NCI-H1417 (cell line): ENCODE results near the gene POU5F2.

Source experiments
- DNase-seq, 3 experiments: peaks; one replicate each; lab custom pipeline; 2025; lab: John Stamatoyannopoulos, UW

The POU5F2 gene, protein sequence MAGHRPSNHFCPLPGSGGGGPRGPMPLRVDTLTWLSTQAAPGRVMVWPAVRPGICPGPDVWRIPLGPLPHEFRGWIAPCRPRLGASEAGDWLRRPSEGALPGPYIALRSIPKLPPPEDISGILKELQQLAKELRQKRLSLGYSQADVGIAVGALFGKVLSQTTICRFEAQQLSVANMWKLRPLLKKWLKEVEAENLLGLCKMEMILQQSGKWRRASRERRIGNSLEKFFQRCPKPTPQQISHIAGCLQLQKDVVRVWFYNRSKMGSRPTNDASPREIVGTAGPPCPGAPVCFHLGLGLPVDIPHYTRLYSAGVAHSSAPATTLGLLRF

DNA sequence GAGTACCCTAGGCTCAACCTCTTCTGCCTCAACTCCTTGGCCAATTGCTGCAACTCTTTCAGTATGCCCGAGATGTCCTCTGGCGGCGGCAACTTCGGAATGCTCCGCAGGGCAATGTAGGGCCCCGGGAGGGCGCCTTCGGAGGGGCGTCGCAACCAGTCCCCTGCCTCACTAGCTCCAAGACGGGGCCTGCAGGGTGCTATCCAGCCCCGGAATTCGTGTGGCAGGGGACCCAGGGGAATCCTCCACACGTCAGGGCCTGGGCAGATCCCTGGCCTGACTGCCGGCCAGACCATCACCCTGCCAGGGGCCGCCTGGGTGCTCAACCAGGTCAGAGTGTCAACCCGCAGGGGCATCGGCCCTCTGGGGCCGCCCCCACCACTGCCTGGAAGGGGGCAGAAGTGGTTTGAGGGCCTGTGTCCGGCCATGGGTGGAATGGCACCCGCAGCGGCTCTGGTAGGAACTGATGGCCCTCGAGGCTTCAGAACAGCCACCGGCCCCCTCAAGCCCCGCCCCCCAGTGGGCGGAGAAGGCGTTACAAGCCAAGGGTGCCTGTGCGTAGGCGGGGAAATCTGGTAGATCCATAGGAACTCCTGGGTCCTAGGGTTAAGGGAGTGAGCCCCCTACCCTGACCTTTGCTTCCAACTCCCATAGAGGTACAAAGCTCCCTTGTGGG, at the start of gene POU5F2:
Gene POU5F2, minus strand, starts transcription at position 465 of the 676 bp plus-strand sequence. Its CDS starts 37 bp downstream, at position 428.
- no peak for DNase-seq

DNA sequence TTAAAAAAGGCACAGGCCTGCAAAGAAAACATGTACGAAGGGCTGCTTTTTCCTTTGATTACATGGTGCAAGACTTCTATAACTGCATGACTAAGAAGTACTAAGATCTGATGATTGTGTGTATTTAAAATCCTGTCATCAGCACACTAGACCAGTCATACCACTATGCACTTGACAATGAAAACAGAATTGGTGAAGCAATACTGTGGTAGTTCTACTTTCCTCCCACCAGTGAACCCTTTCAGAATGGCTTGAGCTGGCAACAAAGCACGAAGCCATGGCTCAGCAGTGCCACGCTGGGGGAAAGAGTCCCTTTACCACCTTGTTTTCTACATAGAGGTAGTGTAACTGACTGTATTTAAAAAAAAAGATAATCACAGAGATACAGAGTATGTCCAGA, 49.0 kb upstream of the POU5F2 start:
- no peak for DNase-seq

DNA sequence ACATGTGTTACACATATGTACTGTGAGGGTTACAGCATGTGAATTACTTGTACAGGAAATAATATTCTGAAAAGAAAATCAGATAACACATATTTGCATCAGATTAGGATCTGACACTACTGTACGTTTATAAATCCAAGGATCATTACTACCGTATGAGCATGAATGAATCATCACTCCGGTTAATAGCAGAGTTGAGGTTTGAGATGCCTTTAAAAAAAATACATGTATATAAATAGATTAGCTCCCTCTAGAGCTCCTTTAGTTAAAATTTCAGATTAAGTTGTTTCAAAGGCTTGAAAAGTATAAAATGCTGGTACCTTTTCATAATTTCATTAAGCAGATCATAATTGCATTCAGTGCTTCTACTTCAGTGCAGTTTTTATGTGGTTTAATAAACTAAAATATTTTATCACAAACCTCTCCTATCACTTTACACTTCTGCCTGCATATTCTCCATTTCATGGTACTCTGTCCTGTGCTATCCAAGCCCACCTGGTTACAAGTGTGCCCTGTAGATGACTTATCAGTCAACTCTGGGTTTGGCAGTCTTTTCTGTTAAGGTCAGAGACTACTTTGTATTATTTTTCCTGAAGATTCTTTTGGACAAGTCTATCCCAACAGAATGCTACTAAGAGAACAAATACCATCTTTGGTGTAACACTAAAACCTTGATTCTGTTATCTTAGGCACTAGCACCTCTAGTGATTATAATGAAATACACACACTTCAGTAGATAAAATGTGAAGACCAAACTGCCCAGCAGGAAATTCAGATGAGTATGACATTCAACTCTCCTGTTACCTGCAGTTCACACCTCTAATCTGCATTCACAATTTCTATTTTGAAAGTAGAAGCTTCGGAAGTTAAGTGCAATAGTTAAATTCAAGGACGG, 48.0 kb upstream of the POU5F2 start:
- DNase-seq: peak in 1 of 3 experiments; percentile 27

DNA sequence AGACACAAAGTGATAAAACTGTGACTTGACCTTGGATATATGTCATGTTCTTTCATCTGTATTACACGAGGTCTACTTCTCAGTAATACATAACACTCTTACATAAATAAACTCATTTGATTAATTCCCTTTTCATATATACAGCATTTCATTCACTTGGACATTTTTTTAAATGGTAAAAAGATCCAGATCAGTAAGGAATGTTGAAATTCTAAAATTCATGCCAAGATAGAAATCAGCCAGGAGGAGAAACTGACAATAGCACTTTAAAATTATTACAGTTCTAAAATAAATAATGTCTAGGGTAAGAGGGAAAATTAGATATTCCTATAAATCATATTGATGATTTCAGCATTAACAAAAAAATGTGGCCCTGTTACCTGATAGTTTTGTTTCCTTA, 46.2 kb upstream of the POU5F2 start:
- DNase-seq: no peak

DNA sequence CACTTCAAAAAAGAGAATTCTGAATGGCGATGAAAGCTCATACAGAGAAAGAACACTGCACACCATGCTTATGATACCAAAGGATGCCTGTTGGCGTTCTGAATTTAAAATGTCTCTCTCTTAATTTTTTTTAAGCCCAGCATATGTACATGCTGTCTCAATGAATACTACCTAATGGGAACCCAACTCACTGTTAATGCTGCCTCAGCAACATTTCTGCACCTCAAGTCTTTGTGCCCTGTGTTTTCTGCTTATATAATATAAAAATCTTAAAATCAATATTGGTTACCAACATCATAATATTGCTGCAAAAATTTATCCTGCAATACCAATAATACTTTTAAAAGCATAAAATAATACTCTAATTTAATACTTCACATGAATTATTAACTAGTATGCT, 44.1 kb upstream of the POU5F2 start:
- DNase-seq: no peak

DNA sequence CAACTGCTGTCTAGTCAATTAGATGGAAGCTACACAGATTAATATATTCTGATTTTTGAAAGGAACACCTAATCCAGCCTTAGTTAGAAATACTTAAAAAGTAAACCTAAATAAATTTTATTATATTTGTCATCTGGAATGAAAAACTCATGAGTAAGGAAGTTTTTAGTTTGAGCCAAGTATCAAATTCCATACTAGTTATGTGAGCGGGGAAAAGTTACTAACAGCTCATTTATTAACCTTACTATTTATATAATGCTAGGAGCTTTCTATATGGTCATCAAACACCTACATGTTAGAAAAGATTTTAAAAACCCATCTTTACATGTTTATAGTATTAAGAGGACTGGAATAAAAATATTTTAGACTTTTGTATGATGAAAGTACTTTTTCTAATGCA, 41.6 kb upstream of the POU5F2 start:
- DNase-seq: no peak

DNA sequence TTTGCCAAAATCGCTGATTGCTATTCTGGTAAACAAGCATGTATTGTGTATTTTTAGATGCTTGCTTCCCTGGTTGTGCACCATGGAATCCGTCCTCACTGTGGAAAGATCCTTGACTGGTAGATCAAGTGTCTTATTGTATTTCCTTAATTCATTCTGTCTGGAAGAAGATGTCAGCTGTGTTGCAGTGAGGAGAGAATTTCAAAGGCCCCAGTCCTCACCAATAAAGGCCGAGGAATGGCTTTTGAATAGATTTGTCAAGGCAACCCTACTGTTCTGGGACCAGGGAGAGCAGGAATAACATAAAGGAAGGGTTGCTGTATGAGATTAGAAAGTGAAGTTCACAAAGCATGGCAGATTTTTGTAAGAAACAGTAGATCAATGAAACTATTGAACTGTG, 36.2 kb upstream of the POU5F2 start:
- DNase-seq: no peak

DNA sequence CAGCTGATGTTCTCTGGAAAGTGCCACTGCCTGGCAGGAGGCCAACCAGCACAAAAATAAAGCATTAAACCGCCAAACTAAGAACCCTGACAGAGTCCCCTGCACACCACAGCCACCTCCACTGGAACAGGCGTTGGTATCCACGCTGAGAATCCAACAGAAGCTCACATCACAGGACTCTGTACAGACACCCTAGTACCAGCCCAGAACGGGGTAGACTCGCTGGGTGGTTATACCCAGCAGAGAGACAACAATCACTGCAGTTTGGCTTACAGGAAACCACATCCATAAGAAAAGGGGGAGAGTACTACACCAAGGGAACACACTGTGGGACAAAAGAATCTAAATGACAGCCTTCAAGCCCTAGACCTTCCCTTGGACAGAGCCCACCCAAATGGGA, 15.0 kb upstream of the POU5F2 start:
- DNase-seq: no peak

DNA sequence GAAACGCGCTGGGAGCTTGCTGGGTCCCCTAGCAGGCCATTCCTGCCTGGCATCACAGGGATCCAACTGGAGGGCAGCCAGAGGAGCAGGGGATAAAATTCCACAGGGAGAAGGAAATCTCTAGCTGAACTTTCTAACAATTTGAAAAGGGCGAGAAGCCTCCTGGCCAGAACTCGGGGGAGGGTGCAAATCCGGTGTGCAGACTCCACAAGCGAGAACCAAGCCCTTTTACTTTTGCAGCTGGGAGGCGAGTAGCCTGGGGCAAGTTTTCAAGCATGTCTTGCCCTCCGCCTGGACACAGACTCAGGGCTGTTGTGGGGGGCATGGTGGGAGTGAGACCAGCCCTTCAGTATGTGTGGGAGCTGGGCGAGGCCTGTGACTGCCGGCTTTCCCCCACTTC, 14.3 kb upstream of the POU5F2 start:
- no peak for DNase-seq

DNA sequence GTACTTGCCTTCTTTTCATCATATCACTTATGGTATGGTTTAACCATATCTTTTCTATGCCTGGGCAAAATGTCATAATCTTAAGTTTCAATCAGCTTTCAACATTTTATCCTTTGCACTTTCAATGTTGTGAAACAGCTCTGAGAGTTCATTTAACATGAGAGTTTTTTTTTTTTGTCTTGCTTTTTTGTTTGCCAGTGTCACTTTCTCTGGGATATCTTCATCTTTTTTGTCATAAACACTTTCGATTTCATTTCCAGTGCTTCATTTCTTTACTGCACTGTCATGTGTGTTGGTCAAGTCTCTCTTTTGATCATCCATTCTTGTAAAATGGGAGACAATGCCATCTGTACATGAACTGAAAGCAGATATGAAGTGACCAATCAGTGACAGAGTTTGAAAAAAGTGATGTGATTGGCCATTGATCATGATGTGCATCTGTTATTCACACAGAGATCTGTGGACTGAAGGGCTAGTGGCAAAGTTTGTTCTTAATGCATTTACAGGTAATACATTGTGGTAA, 7.5 kb upstream of the POU5F2 start:
- no peak for DNase-seq

DNA sequence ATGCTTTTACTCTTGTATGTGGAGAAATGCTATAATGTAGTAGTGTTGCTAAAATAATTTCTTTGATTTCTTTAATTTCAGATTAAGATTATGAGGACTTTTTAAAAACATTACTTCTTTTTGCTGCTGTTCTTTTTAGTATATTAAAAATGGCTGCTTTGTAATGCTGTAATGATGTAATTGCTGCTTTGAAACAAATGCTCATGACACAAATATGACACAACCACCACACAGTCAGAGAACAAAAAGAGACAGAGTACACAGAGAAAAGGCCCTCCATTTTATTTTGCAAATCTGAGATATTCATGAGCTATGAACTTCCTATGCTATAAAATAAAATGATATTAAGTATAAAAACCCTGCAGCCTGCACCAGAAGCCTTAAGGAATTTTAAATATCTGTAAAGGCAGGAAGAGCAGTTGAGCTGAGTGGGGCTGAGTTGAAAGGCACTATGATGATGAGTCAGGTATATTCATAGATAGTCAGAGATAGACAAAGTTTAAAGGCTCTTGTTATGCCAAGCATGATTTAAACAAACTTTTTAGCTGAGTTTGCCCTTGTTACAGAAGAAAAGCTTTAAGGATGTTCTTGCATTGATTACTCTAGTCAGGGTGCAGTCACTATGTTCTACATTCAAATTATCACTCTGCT, 5.1 kb upstream of the POU5F2 start:
- no peak for DNase-seq

DNA sequence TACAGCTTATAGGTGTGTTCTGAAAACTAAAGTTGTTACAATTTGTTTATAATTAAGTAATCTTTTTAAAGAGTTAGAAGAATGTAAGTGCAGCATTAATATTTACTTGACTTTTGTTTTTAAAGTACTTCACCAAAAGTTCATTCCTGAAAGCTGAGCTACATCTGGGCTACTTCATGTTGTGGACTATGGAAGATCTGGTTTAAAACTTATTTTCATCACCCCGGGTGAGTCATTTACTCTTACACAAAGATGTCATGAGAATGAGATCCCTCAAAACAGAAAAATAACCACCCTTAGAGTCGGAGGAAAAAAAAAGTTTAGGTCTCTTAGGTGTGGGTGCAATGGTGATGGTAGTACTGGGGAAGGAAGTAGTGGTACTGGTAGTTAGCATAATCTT, 5.1 kb downstream of the POU5F2 start:
- no peak for DNase-seq

DNA sequence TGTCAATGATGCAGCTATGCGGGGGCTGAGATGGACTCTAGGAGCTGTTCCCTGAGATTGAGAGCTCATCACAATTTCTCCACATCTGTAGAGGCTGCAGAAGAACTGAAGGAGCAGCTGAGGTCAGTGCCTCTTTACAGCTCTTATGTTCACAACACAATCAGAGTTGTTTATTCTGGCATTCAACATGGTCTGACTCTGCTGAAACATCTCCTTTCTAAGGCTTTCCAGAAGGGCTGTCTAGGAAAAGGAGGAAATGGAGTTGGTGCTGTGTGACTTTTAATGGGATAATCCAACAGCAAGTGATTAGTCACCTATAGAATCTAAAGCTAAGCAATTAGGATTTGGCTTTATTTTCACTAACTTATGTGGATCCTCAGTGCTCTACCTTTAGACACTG, 6.0 kb downstream of the POU5F2 start:
- DNase-seq: no peak

DNA sequence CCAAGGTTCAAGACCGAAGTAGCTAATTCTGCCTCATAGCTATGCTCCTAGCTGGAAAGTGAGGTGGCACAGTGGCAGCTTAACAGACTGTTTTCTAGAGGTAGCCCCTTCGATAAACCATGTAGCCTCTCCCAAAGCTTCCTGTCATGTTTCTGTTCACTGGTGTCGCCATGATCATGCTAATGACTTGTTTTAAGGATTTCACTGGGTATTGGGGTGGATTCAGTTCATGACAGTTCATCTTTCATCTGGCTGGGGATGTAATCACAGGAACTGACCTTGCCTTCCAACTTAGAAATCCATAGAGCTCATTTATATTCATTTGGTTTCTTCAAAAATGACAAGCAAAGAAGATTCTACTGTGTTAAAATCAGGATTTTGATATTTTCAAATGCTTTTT, 9.4 kb downstream of the POU5F2 start:
- DNase-seq: peak in 1 of 3 experiments; percentile 26

DNA sequence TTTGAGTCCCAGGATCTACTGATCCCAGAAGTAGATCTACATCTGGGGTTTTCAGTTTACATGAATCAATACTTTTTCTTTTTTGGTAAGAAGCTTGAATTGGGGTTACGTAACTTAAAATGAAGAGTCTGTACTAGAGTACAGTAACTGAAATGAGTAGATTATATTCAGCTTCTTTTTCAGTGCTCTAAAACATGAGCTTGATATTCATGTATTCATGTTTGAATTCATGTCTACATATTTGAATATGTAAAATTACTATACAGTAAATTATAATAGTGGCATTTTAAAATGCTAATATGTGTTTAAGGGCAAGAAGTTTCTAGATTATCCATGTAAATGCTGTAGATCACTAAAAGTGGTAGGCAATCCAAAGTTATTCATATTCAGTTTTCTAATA, 14.8 kb downstream of the POU5F2 start:
- DNase-seq: no peak

DNA sequence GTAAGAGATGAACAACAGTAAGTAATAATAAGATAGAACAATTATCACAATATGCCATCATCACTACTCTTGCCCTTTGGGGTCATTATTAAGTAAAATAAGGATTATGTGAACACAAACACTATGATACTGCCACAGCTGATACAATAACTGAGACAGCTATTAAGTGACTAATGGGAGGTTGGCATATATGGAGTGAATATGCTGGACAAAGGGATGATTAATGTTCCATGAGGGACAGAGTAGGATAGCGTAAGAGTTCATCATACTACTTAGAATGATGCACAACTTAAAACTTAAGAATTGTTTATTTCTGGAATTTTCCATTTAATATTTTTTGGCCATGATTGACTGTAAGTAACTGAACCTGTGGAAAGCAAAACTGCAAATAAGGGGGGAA, 16.6 kb downstream of the POU5F2 start:
- DNase-seq: peak in 1 of 3 experiments; percentile 1

DNA sequence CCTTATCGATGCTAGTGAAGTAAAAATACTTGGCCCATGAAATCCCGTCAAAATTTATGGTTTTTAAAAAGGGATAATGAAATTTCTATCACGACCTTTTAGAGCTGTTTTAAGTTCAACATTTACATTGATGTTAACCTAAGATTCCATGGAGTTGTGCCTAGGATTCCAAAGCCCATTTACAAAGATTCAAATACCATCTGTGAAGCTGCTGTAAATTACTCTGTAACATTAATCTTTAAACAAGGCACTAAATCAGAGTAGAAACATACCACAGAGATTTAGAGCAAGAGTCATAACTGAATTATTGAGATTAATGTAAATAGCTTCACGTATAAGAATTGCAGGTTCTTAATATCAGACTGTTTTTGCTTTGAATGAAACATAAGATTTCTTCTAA, 17.7 kb downstream of the POU5F2 start:
- DNase-seq: no peak

DNA sequence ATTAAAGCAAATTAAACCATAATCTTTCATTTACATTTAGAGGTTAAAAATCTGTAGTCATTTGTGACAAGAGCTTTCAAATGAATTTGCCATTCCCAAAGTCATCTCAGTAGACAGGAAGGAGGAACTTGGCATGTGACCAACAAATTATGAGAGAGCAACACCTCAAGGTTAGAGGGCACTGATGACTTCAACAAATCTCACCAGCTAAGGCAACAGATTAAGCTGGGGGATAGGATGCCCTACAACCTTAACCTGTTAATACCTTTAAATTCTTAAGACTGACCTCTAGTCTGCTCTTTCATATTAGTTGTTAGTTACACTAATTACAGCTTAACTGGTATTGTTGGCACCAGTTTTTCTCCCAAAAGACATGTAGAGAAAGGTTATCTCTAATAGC, 18.4 kb downstream of the POU5F2 start:
- DNase-seq: peak in 2 of 3 experiments; percentile 3 to 34

DNA sequence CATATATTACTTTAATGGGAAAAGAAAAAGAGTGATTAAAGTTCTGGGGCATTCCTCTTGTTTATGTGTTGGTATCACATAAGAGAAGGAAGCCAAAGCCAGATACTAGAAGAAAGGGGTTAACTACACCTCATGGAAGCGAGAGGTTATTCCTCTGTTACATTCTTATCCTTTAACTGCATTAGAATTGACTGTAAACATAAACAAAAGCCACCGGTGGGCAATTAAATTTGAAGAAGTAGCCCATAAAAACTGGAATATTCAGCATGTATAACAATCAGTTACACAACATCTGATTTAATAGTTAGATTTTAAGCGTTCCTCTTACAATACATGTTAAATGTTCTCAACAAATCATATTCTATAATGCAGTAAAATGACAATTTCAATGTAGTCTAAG, 18.8 kb downstream of the POU5F2 start:
- no peak for DNase-seq

DNA sequence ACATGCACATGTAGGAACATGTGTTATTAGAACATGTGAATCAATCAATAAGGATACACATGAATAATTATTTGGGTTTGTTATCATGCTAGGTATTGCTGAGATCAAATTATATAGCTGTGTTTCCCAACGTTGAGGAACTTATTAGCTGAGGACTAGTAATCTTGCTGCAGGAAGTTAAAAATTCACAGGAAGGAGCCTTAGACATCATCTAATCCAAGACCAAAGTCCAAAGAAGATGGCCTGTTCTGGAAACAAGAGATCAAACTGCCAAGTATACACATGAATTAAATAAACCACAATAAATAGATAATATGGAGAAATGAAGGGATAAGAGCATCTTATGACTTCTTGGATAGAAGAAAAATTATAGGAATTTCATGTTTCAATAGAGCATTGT, 19.9 kb downstream of the POU5F2 start:
- no peak for DNase-seq

DNA sequence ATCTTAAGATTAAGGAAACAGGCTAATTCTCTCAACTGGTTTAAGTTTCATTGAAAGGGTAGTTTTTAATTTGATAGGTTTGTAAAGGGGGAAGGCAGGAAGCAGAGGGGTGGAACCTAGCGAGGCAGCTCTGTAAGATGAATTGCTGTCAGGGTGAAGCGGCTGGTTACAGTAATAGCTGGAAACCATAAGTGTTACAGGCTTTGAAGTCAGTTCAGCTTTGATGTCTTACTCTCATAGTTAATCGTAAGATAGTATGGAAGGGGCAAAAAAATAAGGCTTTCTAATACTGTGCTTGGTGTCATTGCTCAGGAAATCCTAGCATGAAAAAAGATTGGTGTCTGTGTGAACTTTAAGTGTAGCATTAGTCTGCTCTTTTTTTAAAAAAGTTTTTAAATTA, 20.3 kb downstream of the POU5F2 start:
- DNase-seq: no peak

DNA sequence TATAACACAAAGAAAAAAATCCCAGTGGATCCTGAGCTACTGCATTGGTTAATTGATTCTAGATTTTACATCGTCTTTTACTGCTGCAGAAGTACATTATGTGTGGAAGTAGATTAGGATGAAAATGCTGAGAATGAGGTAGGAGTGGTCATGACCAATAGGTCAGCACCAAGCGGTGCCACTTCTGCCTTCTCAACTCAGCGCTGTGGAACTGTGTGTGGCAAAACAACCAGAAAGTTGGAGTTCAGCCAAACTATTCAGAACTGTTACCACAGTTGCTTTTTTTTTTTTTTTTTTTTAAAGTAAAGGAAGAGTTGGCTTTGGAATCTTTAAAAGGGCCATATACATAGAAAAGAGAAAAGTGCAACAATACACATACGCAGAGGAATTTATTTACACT, 24.2 kb downstream of the POU5F2 start:
- peak in 2 of 3 experiments; percentile 21 to 25 for DNase-seq
